ENCODE measurements around the gene KCNQ4. TPM values are rescaled to one million over a fixed set of nuclear protein-coding genes. Genes with fewer than 3 reads are reported as not detected.
A peak's percentile ranks its signal among the peaks of the same experiment; 100 is the strongest.

KCNQ4 gene
- total RNA-seq, 1 donor from 2014 or later, result 2.2 TPM

DNA sequence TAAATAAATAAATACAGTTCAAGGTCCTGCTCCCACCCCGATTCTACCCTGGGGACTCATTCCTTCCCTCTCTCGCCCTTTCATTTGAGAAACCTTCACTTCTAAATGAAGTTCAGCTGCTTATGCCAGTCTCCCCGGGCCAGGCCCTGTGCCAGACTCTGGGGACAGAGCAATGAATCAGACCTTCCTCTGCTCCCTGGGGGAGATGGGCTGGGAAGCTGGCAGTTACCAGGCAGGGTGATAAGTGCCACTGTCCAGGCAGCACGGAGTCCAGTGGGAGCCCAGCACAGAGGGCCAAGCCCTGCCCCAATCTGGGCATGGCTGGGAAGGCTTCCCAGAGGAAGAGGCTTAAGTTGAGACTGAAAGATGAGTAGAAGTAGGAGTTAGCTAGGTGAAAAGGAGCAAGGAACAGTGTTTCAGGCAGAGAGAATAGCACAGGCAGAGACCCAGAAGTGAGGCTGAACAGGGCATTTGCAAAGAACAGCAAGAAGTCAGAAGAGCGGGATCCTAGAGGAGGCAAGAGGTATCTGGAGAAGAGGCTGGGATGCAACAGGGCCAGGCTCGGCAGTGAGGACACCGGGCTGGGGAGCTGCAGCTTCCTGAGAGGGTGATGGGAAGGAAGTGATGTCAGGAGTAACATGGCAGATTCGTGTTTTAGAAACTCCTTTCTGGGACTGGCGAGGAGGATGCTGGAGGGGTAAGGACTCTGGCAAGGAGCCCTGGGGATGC, 13.5 kb downstream of the KCNQ4 start:
- H3K4me3 ChIP-seq (ENCODE audit: low read depth, low read length), result no peak overlapping the region
- TF ChIP-seq, protein P1, sequence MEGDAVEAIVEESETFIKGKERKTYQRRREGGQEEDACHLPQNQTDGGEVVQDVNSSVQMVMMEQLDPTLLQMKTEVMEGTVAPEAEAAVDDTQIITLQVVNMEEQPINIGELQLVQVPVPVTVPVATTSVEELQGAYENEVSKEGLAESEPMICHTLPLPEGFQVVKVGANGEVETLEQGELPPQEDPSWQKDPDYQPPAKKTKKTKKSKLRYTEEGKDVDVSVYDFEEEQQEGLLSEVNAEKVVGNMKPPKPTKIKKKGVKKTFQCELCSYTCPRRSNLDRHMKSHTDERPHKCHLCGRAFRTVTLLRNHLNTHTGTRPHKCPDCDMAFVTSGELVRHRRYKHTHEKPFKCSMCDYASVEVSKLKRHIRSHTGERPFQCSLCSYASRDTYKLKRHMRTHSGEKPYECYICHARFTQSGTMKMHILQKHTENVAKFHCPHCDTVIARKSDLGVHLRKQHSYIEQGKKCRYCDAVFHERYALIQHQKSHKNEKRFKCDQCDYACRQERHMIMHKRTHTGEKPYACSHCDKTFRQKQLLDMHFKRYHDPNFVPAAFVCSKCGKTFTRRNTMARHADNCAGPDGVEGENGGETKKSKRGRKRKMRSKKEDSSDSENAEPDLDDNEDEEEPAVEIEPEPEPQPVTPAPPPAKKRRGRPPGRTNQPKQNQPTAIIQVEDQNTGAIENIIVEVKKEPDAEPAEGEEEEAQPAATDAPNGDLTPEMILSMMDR (conservative IDR thresholded peaks at IDR 0.05; ENCODE audit: low read depth, low read length), result no peak
- no peak for DNase-seq (ENCODE audit: low read depth)

DNA sequence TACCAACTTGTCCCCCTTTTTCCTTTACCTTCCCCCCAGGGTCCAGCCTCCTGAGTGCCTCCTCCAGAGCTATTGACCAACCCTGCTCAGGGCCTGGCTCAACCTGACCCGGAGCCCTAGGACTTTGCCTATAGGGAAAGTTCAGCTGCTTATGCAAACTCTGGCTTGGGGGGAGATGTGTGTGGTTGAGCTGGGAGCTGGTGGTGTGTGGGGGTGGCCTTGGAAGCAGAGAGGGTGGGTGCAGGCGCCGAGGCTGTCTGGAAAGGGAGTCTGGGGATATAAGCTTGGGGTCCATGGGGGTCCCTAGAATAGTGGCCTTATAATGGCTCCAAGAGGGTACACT, 14.1 kb downstream of the KCNQ4 start:
- H3K4me3 ChIP-seq (ENCODE audit: low read depth, low read length), result no peak overlapping the region
- TF ChIP-seq, protein P1 (conservative IDR thresholded peaks at IDR 0.05; ENCODE audit: low read depth, low read length), result no peak
- no peak for DNase-seq (ENCODE audit: low read depth)

DNA sequence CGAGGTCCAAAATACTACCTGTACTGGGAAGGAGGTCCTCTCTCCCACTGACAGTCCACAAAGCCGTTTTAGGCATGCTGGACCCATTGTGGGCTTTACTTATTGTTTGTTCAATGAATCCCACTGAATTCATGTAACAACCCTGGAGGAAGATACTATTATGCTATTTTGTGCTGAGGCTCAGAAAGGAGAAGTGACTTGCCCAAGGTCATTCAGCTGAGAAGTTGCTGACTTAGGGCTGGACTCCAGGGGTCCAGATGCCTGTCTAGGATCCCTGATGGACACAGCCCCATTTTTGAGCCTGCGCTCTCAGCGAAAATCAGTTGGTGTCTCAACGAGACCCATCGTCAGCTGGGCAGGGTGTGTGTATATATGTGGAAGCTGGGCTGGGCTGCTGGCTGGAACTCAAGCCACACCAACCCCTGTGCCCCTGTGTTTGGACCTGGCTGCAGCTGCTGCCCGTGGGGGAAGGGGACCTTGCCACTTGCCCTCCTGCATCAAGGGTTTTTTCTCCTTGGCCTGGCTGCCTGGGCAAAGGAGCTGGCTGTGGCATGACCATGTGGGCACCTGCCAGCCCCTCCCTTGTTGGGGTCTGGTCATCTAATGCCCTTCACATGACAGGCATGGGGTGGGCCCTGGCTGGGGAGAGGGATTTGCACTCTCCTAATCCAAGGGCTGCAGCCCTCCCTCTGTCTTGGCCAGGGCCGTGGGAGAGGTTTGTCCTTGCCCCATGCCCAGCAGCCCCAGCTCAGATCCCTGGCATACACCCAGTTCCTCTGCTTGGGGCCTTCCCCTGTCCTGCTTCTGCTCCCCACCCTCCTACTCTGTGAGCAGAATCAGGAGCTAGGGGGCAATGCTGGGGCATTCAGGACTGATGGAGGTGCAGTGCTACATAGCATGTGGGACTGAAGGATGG, 15.0 kb downstream of the KCNQ4 start:
- TF ChIP-seq, protein P1 (conservative IDR thresholded peaks at IDR 0.05; ENCODE audit: low read depth, low read length), result no peak
- DNase-seq (ENCODE audit: low read depth), result no peak
- H3K4me3 ChIP-seq (ENCODE audit: low read depth, low read length), result no peak overlapping the region

DNA sequence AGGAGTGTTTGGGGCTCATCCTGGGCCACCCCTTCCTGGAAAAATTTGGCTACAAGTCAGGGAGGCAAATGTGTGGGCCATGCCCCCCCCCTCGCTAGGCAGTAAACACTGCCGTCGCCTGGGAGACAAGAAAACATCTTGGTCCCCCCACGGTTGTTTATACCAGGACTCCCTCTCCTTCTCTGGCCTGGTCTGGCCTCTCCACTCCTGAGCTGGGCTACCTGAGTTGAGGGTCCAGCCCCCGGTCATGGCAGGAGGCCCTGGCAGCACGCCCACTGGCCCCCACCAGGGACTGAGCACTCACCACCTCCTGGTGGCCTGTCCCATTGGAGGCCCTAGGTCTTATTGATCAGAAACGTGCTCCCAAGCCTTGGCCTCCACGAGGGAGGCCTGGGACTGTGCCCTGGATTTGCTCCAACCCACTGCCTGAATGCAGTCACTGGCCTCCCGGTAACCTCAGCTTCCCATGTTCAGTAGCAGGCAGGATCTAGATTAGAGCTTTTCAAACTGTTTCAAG, 15.8 kb downstream of the KCNQ4 start:
- TF ChIP-seq, protein P1 (conservative IDR thresholded peaks at IDR 0.05; ENCODE audit: low read depth, low read length), result no peak
- DNase-seq (ENCODE audit: low read depth), result no peak
- H3K4me3 ChIP-seq (ENCODE audit: low read depth, low read length), result no peak overlapping the region

DNA sequence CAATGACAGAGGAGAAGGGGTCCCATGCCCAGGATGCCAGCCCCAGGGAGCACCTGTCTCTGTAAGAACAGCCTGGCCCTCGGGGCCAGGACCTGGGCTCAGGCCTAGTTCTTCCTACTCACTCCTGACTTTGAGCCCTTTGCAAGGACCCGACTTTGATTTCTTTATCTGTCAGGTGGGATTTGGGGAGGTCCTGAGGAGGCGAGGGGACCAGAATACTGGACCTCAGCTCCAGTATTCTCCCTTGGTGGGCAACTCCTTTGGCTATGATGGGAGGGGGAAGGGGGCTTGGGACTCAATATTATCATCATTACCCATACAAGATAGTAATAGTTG, 18.1 kb downstream of the KCNQ4 start:
- TF ChIP-seq, protein P1 (conservative IDR thresholded peaks at IDR 0.05; ENCODE audit: low read depth, low read length), result no peak
- DNase-seq (ENCODE audit: low read depth), result no peak
- H3K4me3 ChIP-seq (ENCODE audit: low read depth, low read length), result peak overlapping the region; percentile 39

DNA sequence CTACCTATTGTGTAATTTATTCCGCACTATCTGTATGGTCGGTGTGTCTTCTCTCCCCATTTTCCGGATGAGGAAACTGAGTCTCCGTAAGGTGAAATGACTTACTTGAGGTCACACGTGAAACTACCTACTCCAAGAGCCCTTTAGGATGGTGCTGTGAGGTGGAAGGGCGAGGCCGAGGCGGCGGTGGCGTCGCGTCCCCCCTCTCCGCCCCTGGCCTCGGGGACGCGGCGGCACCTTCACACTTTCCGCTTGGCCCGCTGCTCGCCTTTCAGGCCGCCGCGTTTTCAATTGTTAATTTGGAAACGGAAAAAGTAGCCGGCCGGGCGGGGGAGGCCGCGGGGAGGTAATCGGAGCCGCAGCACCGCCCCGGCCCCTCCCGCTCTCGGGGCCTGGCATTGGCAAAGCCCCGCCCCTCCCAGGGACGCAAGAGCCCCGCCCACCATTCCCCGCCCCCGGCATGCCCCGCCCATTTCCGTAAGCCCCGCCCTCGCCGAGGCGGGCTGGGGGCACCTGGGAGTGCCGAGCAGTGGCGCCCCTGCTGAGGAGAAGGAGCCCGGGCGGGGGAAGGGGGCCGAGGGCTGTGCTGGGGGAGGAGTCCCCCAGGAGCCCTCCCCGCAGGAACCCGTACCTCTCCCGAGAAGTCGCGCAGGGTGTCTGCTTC, 18.6 kb downstream of the KCNQ4 start:
- peak overlapping the region; percentile 39 for H3K4me3 ChIP-seq (ENCODE audit: low read depth, low read length)
- TF ChIP-seq, protein P1 (conservative IDR thresholded peaks at IDR 0.05; ENCODE audit: low read depth, low read length), result no peak
- DNase-seq (ENCODE audit: low read depth), result no peak
